Endodermal cell (in vitro differentiated cells): Measurements from ENCODE around the gene KRTAP10-3. TPM values are rescaled to one million over a fixed set of nuclear protein-coding genes. Genes with fewer than 3 reads are reported as not detected.
"Not testable (repeated sequence)": the region's sequence is repeated elsewhere in the genome, so short reads cannot be mapped to it uniquely, and the experiment has no call there.

Source experiments
- DNase-seq: peaks from one replicate; pipeline ENCODE4 v3.0.0-alpha.2; 2017
- H3K27ac ChIP-seq: 2 replicates; pipeline ENCODE4 v1.5.1; 2013; ENCODE audit warnings: mild to moderate bottlenecking, low read depth, low read length, moderate library complexity
- H3K27me3 ChIP-seq: 2 replicates; pipeline ENCODE4 v1.6.1; 2013; ENCODE audit warnings: mild to moderate bottlenecking, low read length, moderate library complexity; ENCODE audit not compliant: insufficient read depth, control insufficient read depth, poor library complexity, severe bottlenecking
- H3K36me3 ChIP-seq: 2 replicates; pipeline ENCODE4 v1.7.0; 2013; ENCODE audit warnings: mild to moderate bottlenecking, low read length, moderate library complexity; ENCODE audit not compliant: control insufficient read depth, insufficient read depth
- H3K4me1 ChIP-seq: one replicate; pipeline ENCODE4 v1.7.0; 2013; ENCODE audit warnings: low read length; ENCODE audit not compliant: control insufficient read depth, insufficient read depth
- H3K4me3 ChIP-seq: 2 replicates; pipeline ENCODE4 v1.5.1; 2013; ENCODE audit warnings: mild to moderate bottlenecking, low read length, moderate library complexity
- H3K9ac ChIP-seq: 2 replicates; pipeline ENCODE4 v1.6.1; 2013; ENCODE audit warnings: mild to moderate bottlenecking, low read length, moderate library complexity; ENCODE audit not compliant: poor library complexity, severe bottlenecking; ENCODE audit errors: extremely low read depth
- H3K9me3 ChIP-seq: 2 replicates; pipeline ENCODE4 v1.6.1; 2013; ENCODE audit warnings: mild to moderate bottlenecking, low read length, moderate library complexity; ENCODE audit not compliant: control insufficient read depth
- H3K27ac Mint-ChIP-seq: 2 replicates; pipeline ENCODE4 v1.8.0; 2020; ENCODE audit warnings: mixed read lengths
- H3K27me3 Mint-ChIP-seq: 2 replicates; pipeline ENCODE4 v1.8.0; 2021; ENCODE audit warnings: mild to moderate bottlenecking, mixed read lengths; ENCODE audit not compliant: insufficient read depth
- H3K36me3 Mint-ChIP-seq: 2 replicates; pipeline ENCODE4 v1.8.0; 2020; ENCODE audit warnings: low read depth, mixed read lengths
- H3K4me1 Mint-ChIP-seq: 2 replicates; pipeline ENCODE4 v1.8.0; 2020; ENCODE audit warnings: mixed read lengths
- H3K4me3 Mint-ChIP-seq: 2 replicates; pipeline ENCODE4 v1.8.0; 2020; ENCODE audit warnings: mild to moderate bottlenecking, moderate library complexity, mixed read lengths
- H3K9me3 Mint-ChIP-seq: 2 replicates; pipeline ENCODE4 v1.8.0; 2020; ENCODE audit warnings: mild to moderate bottlenecking, mixed read lengths
- CTCF ChIP-seq: fragments of 200-600 bp; sonication (generic); conservative IDR thresholded peaks from 2 replicates; pipeline ENCODE4 v1.5.0; 2021; ENCODE audit warnings: antibody characterized with exemption, mild to moderate bottlenecking
- whole genome bisulfite sequencing, 2 experiments: methylation state at CpG; one replicate each; pipeline versions ENCODE4 v1.1.5 to v1.1.7; 2013; ENCODE audit warnings: missing lambda C conversion rate in 2 of 2, mixed read lengths in 1 of 2; ENCODE audit not compliant: insufficient coverage in 1 of 2, insufficient read length in 1 of 2; 5-methylcytosine and 5-hydroxymethylcytosine counted together
- total RNA-seq, 2 donors: library from RNA; stranded (reverse); fragmentation: NEBNext Ultra II Directional in 1 of 2; extraction: Animal tissue kit (Norgen Biotek cat#: 25700) in 1 of 2; gene quantifications; 2 replicates in 1 of 2; 3 replicates in 1 of 2; pipeline ENCODE4 v1.2.1, GENCODE V29; 2021

KRTAP10-3 gene
- total RNA-seq, 2 donors from 2014 or later, result not detected

- not testable (repeated sequence) for H3K27ac ChIP-seq, H3K27me3 Mint-ChIP-seq, H3K9me3 Mint-ChIP-seq, H3K4me3 ChIP-seq, H3K27me3 ChIP-seq, H3K9ac ChIP-seq, H3K36me3 Mint-ChIP-seq, H3K27ac Mint-ChIP-seq, H3K4me3 Mint-ChIP-seq, H3K4me1 Mint-ChIP-seq, H3K4me1 ChIP-seq, H3K36me3 ChIP-seq
- TF ChIP-seq CTCF, result peak; percentile 22
- DNase-seq, result peak; percentile 45
- H3K9me3 ChIP-seq, result peaks cover 13% of the 10 kb centered on the region
- WGBS, 2 experiments, result 92 to 96% methylated on average over 7 to 10 of the region's 10 CpGs
Observed at GRCh38 chr21:44601091-44601490, 42.5 kb upstream of the KRTAP10-3 start.

GRCh38 chr21:44600118-44600978 is 41.8 kb upstream of the KRTAP10-3 start, which contains the start of gene KRTAP10-7:
Gene KRTAP10-7 (plus strand): TSS chr21:44600597. CDS start chr21:44600622, 25 bp downstream.
- H3K4me1 Mint-ChIP-seq, H3K36me3 ChIP-seq, H3K4me1 ChIP-seq, H3K4me3 ChIP-seq, H3K4me3 Mint-ChIP-seq, H3K9ac ChIP-seq, H3K9me3 Mint-ChIP-seq, H3K27me3 Mint-ChIP-seq, H3K27ac Mint-ChIP-seq, H3K36me3 Mint-ChIP-seq, H3K27me3 ChIP-seq, H3K27ac ChIP-seq: not testable (repeated sequence)
- DNase-seq, result peak; percentile 40
- 91 to 95% methylated on average over 6 to 21 of the region's 23 CpGs for WGBS, 2 experiments
- H3K9me3 ChIP-seq, result peaks cover 13% of the 10 kb centered on the region

GRCh38 chr21:44599264-44600029 is 40.9 kb upstream of the KRTAP10-3 start:
- no peaks in the 10 kb centered on the region for H3K36me3 Mint-ChIP-seq
- H3K9me3 ChIP-seq, result peaks cover 13% of the 10 kb centered on the region
- no peak overlapping the region for H3K4me3 Mint-ChIP-seq
- H3K27me3 ChIP-seq, result no peaks in the 10 kb centered on the region
- no peak for TF ChIP-seq CTCF
- H3K36me3 ChIP-seq, result no peaks in the 10 kb centered on the region
- no peak overlapping the region for H3K4me3 ChIP-seq
- no peak overlapping the region for H3K27ac ChIP-seq
- no peak overlapping the region for H3K27ac Mint-ChIP-seq
- no peak overlapping the region for H3K9ac ChIP-seq
- no peak for DNase-seq
- peaks cover 9% of the 10 kb centered on the region for H3K4me1 Mint-ChIP-seq
- WGBS, 2 experiments, result 83 to 96% methylated on average over 5 to 8 of the region's 8 CpGs
- H3K4me1 ChIP-seq, result no peaks in the 10 kb centered on the region
- no peaks in the 10 kb centered on the region for H3K27me3 Mint-ChIP-seq
- H3K9me3 Mint-ChIP-seq, result peaks cover 2% of the 10 kb centered on the region
